HAP-1 (cell line): ENCODE results near the gene MCC.

Experiments
- DNase-seq, 2 experiments: peaks; one replicate each; pipeline ENCODE4 v3.0.0-alpha.2; 2016 to 2020; ENCODE audit warnings: low spot score in 2 of 2
- H3K27me3 ChIP-seq: fragments of 250-450 bp; sonication (Bioruptor Pico); 2 replicates; pipeline ENCODE4 v1.5.1; 2020; ENCODE audit warnings: low read depth, mild to moderate bottlenecking, moderate library complexity
- H3K36me3 ChIP-seq: fragments of 250-450 bp; sonication (Bioruptor Pico); replicated peaks from 2 replicates; pipeline ENCODE4 v1.5.1; 2020; ENCODE audit warnings: mild to moderate bottlenecking
- H3K4me1 ChIP-seq: fragments of 250-450 bp; sonication (Bioruptor Pico); 2 replicates; pipeline ENCODE4 v1.5.1; 2020; ENCODE audit warnings: mild to moderate bottlenecking
- H3K4me3 ChIP-seq: fragments of 250-450 bp; sonication (Bioruptor Pico); 2 replicates; pipeline ENCODE4 v1.5.1; 2020; ENCODE audit warnings: mild to moderate bottlenecking, moderate library complexity
- H3K9me3 ChIP-seq: fragments of 250-450 bp; sonication (Bioruptor Pico); 2 replicates; pipeline ENCODE4 v1.5.1; 2020; ENCODE audit warnings: mild to moderate bottlenecking, moderate library complexity
- in situ Hi-C: fragments of 300-500 bp; cut with MboI; formaldehyde crosslinking; loops from 3 replicates; pipeline ENCODE4 v1.14.3; 2020; ENCODE audit warnings: low sequenced_read_pairs, inconsistent platforms, mixed read lengths

The MCC gene

GRCh38 chr5:113100981-113101380 lies 387.3 kb downstream of the MCC start:
- in situ Hi-C loops: no loop called here
- Histone ChIP-seq H3K36me3 (no peaks in the 10 kb centered on the region), H3K9me3 (no peaks in the 10 kb centered on the region), H3K4me1 (no peaks in the 10 kb centered on the region), H3K27me3 (no peaks in the 10 kb centered on the region), H3K4me3 (no peak overlapping the region)
- no peak for DNase-seq

DNA sequence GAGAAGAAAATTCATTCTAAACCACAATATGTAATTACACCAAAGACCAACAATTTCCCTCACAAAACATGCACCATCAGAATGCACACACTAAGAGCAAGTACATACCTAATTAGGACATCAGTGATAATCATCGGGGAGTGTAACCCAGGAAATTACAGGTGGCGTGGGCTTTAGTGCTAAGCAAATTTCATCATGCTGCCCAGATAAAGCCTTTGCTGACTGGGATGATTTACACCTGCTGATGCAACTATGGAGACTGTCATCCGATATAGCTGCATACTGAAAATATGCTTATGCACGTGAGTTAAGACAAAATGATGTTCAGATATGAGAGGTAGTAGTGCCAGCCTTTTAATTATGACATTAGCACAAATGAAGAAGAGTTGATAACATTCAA lies 388.4 kb downstream of the MCC start:
- no peaks in the 10 kb centered on the region for H3K27me3 ChIP-seq
- H3K9me3 ChIP-seq: no peaks in the 10 kb centered on the region
- no peaks in the 10 kb centered on the region for H3K4me1 ChIP-seq
- DNase-seq: no peak
- H3K36me3 ChIP-seq: no peaks in the 10 kb centered on the region
- in situ Hi-C loops: no loop called here
- no peak overlapping the region for H3K4me3 ChIP-seq

DNA sequence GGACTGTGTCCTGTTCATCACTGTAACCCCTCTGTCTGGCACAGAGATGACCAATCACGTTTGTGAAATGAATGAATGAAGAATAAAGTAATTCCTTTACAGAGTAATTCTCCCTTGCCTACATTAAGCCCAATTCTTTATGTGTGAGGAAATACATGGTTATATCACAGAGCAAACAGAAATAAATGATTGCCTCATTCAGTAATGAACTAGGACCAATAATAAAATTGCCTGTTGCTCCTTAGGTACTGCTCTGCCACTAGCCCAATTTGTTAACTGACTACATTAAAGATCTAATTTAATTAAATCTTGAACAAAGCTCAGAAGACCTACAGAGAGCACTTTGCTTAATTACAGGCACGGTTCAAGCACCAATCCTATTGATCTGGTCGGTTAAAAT lies 389.9 kb downstream of the MCC start:
- Histone ChIP-seq H3K4me3 (no peak overlapping the region), H3K36me3 (no peaks in the 10 kb centered on the region), H3K4me1 (no peaks in the 10 kb centered on the region), H3K27me3 (no peaks in the 10 kb centered on the region), H3K9me3 (no peaks in the 10 kb centered on the region)
- no peak for DNase-seq
- in situ Hi-C loops: no loop called here

- Histone ChIP-seq H3K9me3 (no peaks in the 10 kb centered on the region), H3K4me1 (peaks cover 9% of the 10 kb centered on the region), H3K4me3 (no peak overlapping the region), H3K36me3 (no peaks in the 10 kb centered on the region), H3K27me3 (no peaks in the 10 kb centered on the region)
- in situ Hi-C loops: no loop called here
- DNase-seq: no peak
These were observed 392.4 kb downstream of the MCC start for GRCh38 chr5:113095831-113096230.

GRCh38 chr5:113093558-113093957 lies 394.7 kb downstream of the MCC start:
- H3K36me3 ChIP-seq: no peaks in the 10 kb centered on the region
- in situ Hi-C loops: no loop called here
- no peak overlapping the region for H3K4me3 ChIP-seq
- H3K4me1 ChIP-seq: peaks cover 22% of the 10 kb centered on the region
- no peaks in the 10 kb centered on the region for H3K9me3 ChIP-seq
- DNase-seq: no peak
- no peaks in the 10 kb centered on the region for H3K27me3 ChIP-seq

- DNase-seq: peak in 1 of 2 experiments; percentile 14
- Histone ChIP-seq H3K9me3 (no peaks in the 10 kb centered on the region), H3K4me3 (no peak overlapping the region), H3K27me3 (no peaks in the 10 kb centered on the region), H3K4me1 (peaks cover 22% of the 10 kb centered on the region), H3K36me3 (no peaks in the 10 kb centered on the region)
- in situ Hi-C loops: no loop called here
These were observed 395.6 kb downstream of the MCC start for GRCh38 chr5:113092683-113093082.

DNA sequence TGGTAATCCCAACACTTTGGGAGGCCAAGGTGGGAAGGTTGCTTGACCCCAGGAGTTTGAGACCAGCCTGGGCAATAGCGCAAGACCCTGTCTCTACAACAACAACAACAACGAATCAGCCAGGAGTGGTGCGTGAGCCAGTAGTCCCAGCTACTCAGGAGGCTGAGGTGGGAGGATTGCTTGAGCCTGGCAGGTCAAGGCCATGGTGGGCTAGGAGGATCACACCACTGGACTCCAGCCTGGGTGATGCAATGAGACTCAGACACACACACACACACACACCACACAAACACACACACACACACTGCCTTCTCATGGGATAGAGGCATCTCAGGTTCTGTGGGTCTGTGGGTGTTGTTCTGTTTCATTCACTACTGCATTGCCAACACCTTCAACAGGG lies 396.6 kb downstream of the MCC start:
- H3K4me1 ChIP-seq: peaks cover 22% of the 10 kb centered on the region
- H3K4me3 ChIP-seq: no peak overlapping the region
- H3K27me3 ChIP-seq: no peaks in the 10 kb centered on the region
- H3K9me3 ChIP-seq: no peaks in the 10 kb centered on the region
- H3K36me3 ChIP-seq: no peaks in the 10 kb centered on the region
- in situ Hi-C loops: no loop called here
- no peak for DNase-seq

DNA sequence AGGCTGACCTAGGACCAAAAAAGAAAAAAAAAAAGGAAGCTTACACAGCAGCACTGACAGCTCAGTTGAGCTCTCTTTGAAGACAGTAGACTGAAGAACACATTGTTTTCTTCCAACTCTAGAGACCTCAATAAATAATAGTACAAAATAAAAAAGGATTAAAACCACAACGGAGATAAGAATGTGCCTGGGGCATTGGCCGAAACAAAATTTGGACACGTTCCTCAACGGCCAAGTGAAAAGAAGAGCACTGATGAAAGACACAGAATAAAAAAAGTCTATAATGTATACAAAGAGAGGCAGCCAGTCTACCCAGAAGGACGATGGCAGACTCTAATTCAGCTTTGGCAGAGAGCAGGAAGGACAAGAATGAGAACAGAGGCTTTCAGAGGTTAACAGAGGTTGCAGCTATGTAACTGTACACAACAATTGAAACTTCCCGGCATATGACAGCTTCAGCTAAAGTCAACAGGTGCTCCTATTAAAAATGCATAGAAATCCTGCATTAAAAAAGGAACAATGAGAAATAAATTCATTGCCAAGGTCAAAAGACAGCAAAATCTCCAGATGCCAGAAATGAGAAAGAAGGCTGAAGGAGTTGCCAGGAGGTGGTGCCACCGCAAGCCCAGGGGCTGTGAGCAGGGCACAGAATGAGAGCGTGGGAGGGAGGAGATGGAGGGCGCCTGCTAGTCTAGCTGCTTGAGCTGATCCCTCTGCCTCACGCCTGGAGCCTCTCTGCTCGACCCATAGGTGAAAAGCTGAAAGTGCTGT lies 397.7 kb downstream of the MCC start:
- H3K36me3 ChIP-seq: no peaks in the 10 kb centered on the region
- peaks cover 22% of the 10 kb centered on the region for H3K4me1 ChIP-seq
- H3K27me3 ChIP-seq: no peaks in the 10 kb centered on the region
- peak; percentile 80 for DNase-seq
- in situ Hi-C loops: no loop called here
- no peaks in the 10 kb centered on the region for H3K9me3 ChIP-seq
- H3K4me3 ChIP-seq: no peak overlapping the region

GRCh38 chr5:113089653-113090335 lies 398.5 kb downstream of the MCC start:
- no peaks in the 10 kb centered on the region for H3K27me3 ChIP-seq
- no peaks in the 10 kb centered on the region for H3K36me3 ChIP-seq
- no peak overlapping the region for H3K4me3 ChIP-seq
- H3K9me3 ChIP-seq: no peaks in the 10 kb centered on the region
- no peak for DNase-seq
- in situ Hi-C loops: no loop called here
- H3K4me1 ChIP-seq: peaks cover 22% of the 10 kb centered on the region

DNA sequence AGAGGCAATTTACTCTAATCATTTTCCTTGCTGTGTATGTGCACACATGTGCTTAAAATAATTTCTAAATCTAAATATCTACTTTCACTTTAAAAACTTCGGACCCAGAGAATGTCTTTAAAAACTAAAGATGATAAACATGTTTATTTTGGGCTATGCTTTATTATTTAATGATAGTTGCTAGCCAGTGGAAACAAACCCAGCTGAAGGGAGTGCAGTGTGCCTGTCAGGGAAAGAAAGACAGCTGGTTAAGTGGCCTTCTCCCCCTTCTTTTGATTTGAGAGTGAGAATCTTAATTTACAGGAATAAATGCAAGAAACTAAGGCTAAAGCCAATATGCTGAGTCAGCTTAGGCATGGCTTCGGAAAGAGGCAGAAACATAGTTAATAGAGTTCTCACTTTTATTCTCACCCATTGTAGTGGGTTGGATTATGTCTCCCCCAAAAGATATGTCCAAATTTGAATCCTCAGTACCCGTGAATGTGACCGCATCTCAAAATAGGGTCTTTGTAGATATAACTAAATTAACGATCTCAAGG lies 400.2 kb downstream of the MCC start:
- Histone ChIP-seq H3K4me3 (no peak overlapping the region), H3K27me3 (no peaks in the 10 kb centered on the region), H3K36me3 (no peaks in the 10 kb centered on the region), H3K4me1 (peaks cover 22% of the 10 kb centered on the region), H3K9me3 (no peaks in the 10 kb centered on the region)
- in situ Hi-C loops: no loop called here
- DNase-seq: no peak

DNA sequence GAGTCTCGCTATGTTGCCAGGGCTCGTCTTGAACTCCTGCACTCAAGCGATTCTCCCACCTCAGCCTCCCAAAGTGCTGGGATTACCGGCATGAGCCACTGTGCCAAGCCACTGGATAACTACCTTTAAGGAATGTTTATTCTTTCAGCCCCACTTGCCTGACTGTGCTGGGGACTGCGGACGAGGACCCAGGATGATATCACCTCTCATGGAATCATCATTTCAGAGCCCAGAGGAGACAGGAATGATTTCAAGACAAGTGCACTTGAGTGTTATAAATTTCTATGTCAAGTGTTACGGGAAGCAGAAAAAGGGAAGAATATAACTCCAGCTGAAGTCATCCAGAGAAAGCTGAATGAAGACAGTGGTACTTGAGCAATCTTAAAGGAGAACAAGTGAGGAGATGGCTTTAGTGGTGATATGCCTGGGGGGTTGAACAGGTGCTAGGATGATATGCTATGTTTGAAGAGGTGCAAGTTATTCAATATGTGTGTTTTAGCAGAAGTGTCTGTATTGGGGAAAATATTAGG lies 402.3 kb downstream of the MCC start:
- Histone ChIP-seq H3K4me1 (peaks cover 21% of the 10 kb centered on the region), H3K4me3 (no peak overlapping the region), H3K36me3 (no peaks in the 10 kb centered on the region), H3K27me3 (no peaks in the 10 kb centered on the region), H3K9me3 (no peaks in the 10 kb centered on the region)
- no peak for DNase-seq
- in situ Hi-C loops: no loop called here

- in situ Hi-C loops: no loop called here
- H3K9me3 ChIP-seq: no peaks in the 10 kb centered on the region
- H3K4me1 ChIP-seq: peaks cover 15% of the 10 kb centered on the region
- H3K36me3 ChIP-seq: no peaks in the 10 kb centered on the region
- DNase-seq: no peak
- H3K27me3 ChIP-seq: no peaks in the 10 kb centered on the region
- no peak overlapping the region for H3K4me3 ChIP-seq
These were observed 403.2 kb downstream of the MCC start for GRCh38 chr5:113085084-113085414.

GRCh38 chr5:113084402-113085083 lies 403.7 kb downstream of the MCC start:
- Histone ChIP-seq H3K36me3 (no peaks in the 10 kb centered on the region), H3K9me3 (no peaks in the 10 kb centered on the region), H3K27me3 (no peaks in the 10 kb centered on the region), H3K4me1 (peaks cover 10% of the 10 kb centered on the region), H3K4me3 (no peak overlapping the region)
- in situ Hi-C loops: no loop called here
- no peak for DNase-seq

GRCh38 chr5:113083481-113083880 lies 404.8 kb downstream of the MCC start:
- H3K9me3 ChIP-seq: no peaks in the 10 kb centered on the region
- no peaks in the 10 kb centered on the region for H3K36me3 ChIP-seq
- H3K27me3 ChIP-seq: no peaks in the 10 kb centered on the region
- in situ Hi-C loops: no loop called here
- no peak for DNase-seq
- H3K4me1 ChIP-seq: peaks cover 10% of the 10 kb centered on the region
- H3K4me3 ChIP-seq: no peak overlapping the region
